ENCODE results near the gene FBXO42.
A peak's percentile ranks its signal among the peaks of the same experiment; 100 is the strongest.

- TF ChIP-seq EZH2phosphoT487 (IDR thresholded peaks at IDR 0.05): no peak
- peak; percentile 14 for TF ChIP-seq CTCF (IDR thresholded peaks at IDR 0.05)
- no peak for TF ChIP-seq EZH2 (IDR thresholded peaks at IDR 0.05)
Observed at GRCh38 chr1:16367258-16367967, 15.1 kb upstream of the FBXO42 start.
